HPDE6-E6E7 (cell line): Measurements from ENCODE around the gene IGSF21.

Source experiments
- DNase-seq: peaks from one replicate; pipeline ENCODE4 v3.0.0; 2011; ENCODE audit warnings: missing footprints; ENCODE audit errors: extremely low spot score

The IGSF21 gene

GRCh38 chr1:18328803-18329202 lies 221.2 kb downstream of the IGSF21 start:
- no peak for DNase-seq

DNA sequence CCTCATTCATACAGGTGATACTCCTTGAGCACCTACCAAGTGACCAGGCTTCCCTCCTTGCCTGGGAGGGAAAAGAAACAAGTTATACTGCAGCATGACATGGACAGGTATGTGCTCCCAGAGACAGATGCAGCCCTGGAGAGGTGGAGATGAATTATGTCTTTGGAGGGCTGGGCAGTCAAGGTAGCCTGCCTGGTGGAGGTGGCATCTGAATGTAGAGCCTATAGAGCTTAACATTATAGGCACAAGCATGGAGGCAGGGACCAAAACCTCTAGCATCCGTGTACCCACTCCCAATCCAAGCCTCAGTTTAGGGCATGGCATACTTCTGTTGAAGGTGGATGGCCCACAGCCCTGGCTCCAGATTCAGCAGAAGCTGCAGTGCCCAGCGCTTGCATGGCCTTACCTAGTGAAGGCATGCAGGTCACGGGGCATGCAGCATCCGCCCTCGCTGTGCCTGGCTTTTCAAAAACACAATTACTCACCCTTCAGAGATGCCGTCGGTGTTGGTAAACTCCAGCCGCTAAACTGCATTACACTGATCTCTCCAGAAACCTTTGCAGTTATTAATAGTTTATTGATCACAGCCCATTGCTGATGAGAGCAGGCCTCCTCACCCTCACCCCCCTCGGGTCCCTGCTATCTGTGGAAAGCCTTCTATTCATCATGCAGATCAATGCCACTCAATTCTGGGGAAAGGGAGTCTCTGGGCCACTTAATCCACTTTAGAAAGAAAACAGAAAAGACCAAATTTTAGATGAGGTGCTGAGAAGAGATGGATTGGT lies 222.1 kb downstream of the IGSF21 start:
- no peak for DNase-seq

GRCh38 chr1:18332576-18332975 lies 225.0 kb downstream of the IGSF21 start:
- DNase-seq = no peak

GRCh38 chr1:18333220-18333619 lies 225.6 kb downstream of the IGSF21 start:
- DNase-seq = no peak

GRCh38 chr1:18336801-18337200 lies 229.2 kb downstream of the IGSF21 start:
- no peak for DNase-seq

- DNase-seq = no peak
Observed at GRCh38 chr1:18337757-18338156, 230.2 kb downstream of the IGSF21 start.

GRCh38 chr1:18339161-18339560 lies 231.6 kb downstream of the IGSF21 start:
- DNase-seq = no peak

DNA sequence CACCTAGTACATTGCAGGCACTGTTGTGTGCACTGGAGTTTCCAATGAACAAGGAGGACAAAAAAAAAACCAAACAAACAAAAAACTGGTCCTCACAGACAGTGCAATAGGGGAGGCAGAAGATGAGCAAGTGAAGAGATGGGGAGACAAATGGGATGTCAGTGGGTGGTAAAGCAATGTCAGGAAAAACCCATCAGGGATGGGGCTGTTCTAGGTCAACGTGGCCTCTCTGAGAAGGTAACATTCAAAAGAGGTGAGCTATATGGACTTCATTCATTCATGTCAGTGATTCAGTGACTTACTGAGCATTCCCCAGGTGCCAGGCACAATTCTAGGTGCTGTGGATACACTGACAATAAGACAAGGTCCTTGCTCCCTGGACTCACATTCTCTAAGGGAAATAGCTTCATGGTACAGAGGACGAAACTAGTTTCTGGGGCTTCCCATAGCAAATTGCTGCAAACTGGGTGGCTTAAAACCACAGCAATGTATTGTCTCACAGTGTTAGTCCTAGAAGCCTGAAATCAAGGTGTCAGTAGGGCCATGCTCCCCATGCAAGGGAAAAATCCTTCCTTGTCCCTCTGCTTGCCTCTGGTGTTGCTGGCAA lies 232.7 kb downstream of the IGSF21 start:
- DNase-seq = no peak

GRCh38 chr1:18340787-18341186 lies 233.2 kb downstream of the IGSF21 start:
- no peak for DNase-seq

- DNase-seq = no peak
Observed at GRCh38 chr1:18341291-18342069, 233.9 kb downstream of the IGSF21 start.

GRCh38 chr1:18342744-18343143 lies 235.1 kb downstream of the IGSF21 start:
- no peak for DNase-seq

DNA sequence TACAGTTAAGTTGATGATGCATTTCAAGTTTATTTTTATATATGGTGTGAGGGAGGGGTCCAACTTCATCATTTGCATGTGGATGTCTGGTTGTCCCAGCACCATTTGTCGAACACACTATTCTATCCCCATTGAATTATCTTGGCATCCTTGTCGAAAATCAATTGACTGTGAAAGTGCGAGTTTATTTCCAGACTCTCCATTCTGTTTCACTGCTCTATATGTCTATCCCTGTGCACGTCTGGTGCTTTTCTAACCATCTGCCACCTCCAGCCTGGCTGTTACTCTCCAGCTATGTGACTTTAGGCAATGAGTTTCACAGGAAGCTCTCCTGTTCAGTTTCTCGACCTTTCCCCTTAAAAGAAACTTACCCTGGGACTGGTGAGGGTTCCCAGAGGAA lies 236.0 kb downstream of the IGSF21 start:
- DNase-seq = no peak

GRCh38 chr1:18344755-18345154 lies 237.2 kb downstream of the IGSF21 start:
- DNase-seq = no peak

- DNase-seq = no peak
Observed at GRCh38 chr1:18347559-18347958, 240.0 kb downstream of the IGSF21 start.

DNA sequence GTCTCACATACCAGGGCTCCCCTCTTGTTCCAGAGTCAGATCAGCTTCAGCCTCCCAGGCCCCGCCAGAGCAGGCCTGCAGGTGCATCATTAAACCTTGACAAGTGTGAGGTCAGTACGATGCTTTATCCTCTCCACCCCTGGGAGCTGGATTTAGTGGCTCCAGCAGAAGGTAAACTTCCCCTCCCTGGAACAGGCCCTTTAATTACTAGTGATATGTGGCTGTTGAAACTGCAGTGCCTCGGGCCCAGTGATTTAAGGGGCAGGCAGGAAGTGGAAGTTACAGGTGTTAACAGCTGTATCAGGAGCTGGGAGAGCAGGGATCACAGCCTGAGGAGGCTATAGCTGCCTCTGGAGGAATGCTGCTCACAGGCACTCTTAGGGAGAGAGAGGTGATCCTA lies 240.8 kb downstream of the IGSF21 start:
- no peak for DNase-seq

GRCh38 chr1:18350747-18351146 lies 243.1 kb downstream of the IGSF21 start:
- DNase-seq = no peak

DNA sequence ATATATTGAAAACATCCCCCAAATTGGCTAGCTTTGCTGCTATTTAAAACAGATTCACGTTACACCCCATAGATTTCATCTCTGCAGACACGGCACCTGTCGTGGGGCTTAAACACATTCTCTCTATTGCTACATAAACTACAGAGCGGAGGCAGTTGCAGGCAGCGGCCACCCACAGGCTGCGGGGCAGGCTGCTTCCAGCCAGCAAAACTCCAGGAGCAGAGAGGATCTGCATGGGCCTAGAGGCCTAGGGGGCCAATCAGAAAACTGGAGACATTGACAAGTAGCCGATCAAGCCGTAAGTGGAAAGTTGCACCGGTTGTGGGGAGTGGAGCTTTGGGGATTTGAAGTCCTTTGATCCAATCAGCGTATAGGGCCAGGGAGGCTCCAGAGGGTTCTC lies 244.1 kb downstream of the IGSF21 start:
- no peak for DNase-seq

GRCh38 chr1:18352636-18353265 lies 245.2 kb downstream of the IGSF21 start:
- DNase-seq = no peak

DNA sequence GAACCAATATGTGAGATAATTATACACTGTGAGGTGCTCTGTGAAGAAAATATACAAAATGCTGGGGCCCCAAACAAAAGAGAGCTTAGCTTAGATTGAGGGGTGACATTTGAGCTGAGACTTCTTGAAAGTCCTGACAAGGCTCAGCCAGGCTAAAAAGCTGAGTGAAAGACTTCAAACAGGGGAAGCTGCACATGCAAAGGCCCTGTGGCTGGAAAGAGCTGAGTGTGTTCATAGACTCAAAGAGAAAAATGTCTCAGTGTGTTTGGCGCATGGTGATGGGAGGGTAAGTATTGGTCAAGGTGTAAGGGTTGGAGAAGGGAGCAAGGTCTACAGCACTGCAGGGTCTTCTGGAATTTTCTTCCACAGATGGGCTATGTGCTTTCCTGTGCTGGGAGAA lies 245.9 kb downstream of the IGSF21 start:
- DNase-seq = no peak

GRCh38 chr1:18353992-18354391 lies 246.4 kb downstream of the IGSF21 start:
- DNase-seq = no peak

GRCh38 chr1:18354612-18355011 lies 247.0 kb downstream of the IGSF21 start:
- no peak for DNase-seq

DNA sequence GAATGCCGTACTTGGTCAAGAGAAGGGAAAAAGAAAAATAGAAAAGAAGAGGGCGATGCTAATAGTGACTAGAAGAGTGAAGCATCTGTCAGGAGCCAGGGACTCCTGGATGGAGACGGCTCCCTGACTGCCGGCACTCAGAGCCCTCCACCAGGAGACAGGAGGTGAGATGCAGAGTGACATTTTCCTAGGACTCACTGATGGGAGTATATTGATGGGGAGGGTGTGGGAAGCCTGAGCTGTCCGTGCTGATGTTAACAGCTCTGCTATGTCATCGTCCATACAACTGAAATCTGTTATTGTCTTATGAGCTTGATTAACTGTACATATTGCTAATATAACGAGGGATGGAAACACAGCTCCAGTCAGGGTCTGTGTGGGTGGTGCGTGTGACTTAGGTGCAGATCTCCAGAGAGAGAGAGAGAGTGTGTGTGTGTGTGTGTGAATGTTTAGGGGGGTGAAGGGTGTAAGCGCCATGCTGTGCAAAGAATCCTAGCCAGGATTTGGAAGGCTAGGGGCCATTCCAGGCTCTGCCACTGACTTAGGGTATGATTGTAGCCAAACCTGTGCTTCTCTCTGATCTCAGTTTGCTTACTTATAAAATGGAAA lies 250.1 kb downstream of the IGSF21 start:
- DNase-seq = no peak
